ENCODE data around the gene THADA.

GRCh38 chr2:43184339-43184895 lies 411.4 kb downstream of the THADA start:
- no peak for TF ChIP-seq CTCF (IDR thresholded peaks at IDR 0.05)
- TF ChIP-seq EP300 (IDR thresholded peaks at IDR 0.05): no peak
- TF ChIP-seq POLR2A (IDR thresholded peaks at IDR 0.05): no peak
- TF ChIP-seq POLR2AphosphoS5 (IDR thresholded peaks at IDR 0.05): no peak

Data from suprapubic skin (tissue), 4 donors.